ENCODE results near the gene RERE. TPM values are rescaled to one million over a fixed set of nuclear protein-coding genes. Genes with fewer than 3 reads are reported as not detected.
"Not testable (repeated sequence)": the region's sequence is repeated elsewhere in the genome, so short reads cannot be mapped to it uniquely, and the experiment has no call there.

Gene RERE
- total RNA-seq, 1 donor from 2014 or later: 139 TPM

GRCh38 chr1:8701794-8702471 lies 115.5 kb downstream of the RERE start:
- intact Hi-C loops (cut with micrococcal nuclease): loop anchor here (1.0 to 5.0 kb wide), 9 partner anchors 23 to 277 kb away; partner anchors contain the start of genes ENO1 and RERE
- DNase-seq (ENCODE audit: low spot score): no peak

GRCh38 chr1:8699679-8700078 lies 117.8 kb downstream of the RERE start:
- no peak for DNase-seq (ENCODE audit: low spot score)
- Mint-ChIP-seq H3K4me3 (ENCODE audit: low read depth) (peak overlapping the region; percentile 57), H3K4me1 (ENCODE audit: low read depth) (peaks cover 54% of the 10 kb centered on the region), H3K9me3 (no peaks in the 10 kb centered on the region), H3K27ac (peak overlapping the region; percentile 51), H3K27me3 (ENCODE audit: low read depth) (no peaks in the 10 kb centered on the region), H3K36me3 (ENCODE audit: low read depth) (peaks cover 43% of the 10 kb centered on the region)
- intact Hi-C loops (cut with micrococcal nuclease): loop anchor here (2.0 to 5.0 kb wide), 4 partner anchors 32 to 275 kb away; partner anchors contain the start of gene ENO1

More at GRCh38 chr1:8701794-8702471, 115.5 kb downstream of the RERE start:
- no peaks in the 10 kb centered on the region for H3K27me3 Mint-ChIP-seq (ENCODE audit: low read depth)
- H3K4me3 Mint-ChIP-seq (ENCODE audit: low read depth): peak overlapping the region; percentile 88
- peaks cover 44% of the 10 kb centered on the region for H3K4me1 Mint-ChIP-seq (ENCODE audit: low read depth)
- peak overlapping the region; percentile 95 for H3K27ac Mint-ChIP-seq
- H3K9me3 Mint-ChIP-seq: no peaks in the 10 kb centered on the region
- H3K36me3 Mint-ChIP-seq (ENCODE audit: low read depth): peaks cover 35% of the 10 kb centered on the region

GRCh38 chr1:8698937-8699447 lies 118.4 kb downstream of the RERE start:
- H3K9me3 Mint-ChIP-seq: no peaks in the 10 kb centered on the region
- no peak for DNase-seq (ENCODE audit: low spot score)
- H3K27ac Mint-ChIP-seq: peak overlapping the region; percentile 70
- H3K4me1 Mint-ChIP-seq (ENCODE audit: low read depth): peaks cover 55% of the 10 kb centered on the region
- H3K27me3 Mint-ChIP-seq (ENCODE audit: low read depth): no peaks in the 10 kb centered on the region
- H3K4me3 Mint-ChIP-seq (ENCODE audit: low read depth): peak overlapping the region; percentile 33
- peaks cover 46% of the 10 kb centered on the region for H3K36me3 Mint-ChIP-seq (ENCODE audit: low read depth)
- intact Hi-C loops (cut with micrococcal nuclease): no loop called here

GRCh38 chr1:8698012-8698630 lies 119.3 kb downstream of the RERE start:
- intact Hi-C loops (cut with micrococcal nuclease): no loop called here
- Mint-ChIP-seq H3K36me3 (ENCODE audit: low read depth) (peaks cover 51% of the 10 kb centered on the region), H3K27me3 (ENCODE audit: low read depth) (no peaks in the 10 kb centered on the region), H3K27ac (no peak overlapping the region), H3K9me3 (no peaks in the 10 kb centered on the region), H3K4me1 (ENCODE audit: low read depth) (peaks cover 57% of the 10 kb centered on the region), H3K4me3 (ENCODE audit: low read depth) (no peak overlapping the region)
- no peak for DNase-seq (ENCODE audit: low spot score)

GRCh38 chr1:8695442-8695841 lies 122.0 kb downstream of the RERE start:
- Mint-ChIP-seq H3K4me1 (ENCODE audit: low read depth) (peaks cover 56% of the 10 kb centered on the region), H3K36me3 (ENCODE audit: low read depth) (peaks cover 46% of the 10 kb centered on the region), H3K27ac (peak overlapping the region; percentile 38)
- H3K4me3 Mint-ChIP-seq (ENCODE audit: low read depth); H3K27me3 Mint-ChIP-seq (ENCODE audit: low read depth); DNase-seq (ENCODE audit: low spot score); H3K9me3 Mint-ChIP-seq; intact Hi-C loops (cut with micrococcal nuclease): not testable (repeated sequence)

- H3K27me3 Mint-ChIP-seq (ENCODE audit: low read depth): no peaks in the 10 kb centered on the region
Observed at GRCh38 chr1:8693107-8693506, 124.3 kb downstream of the RERE start.

GRCh38 chr1:8691662-8692061 lies 125.8 kb downstream of the RERE start:
- H3K9me3 Mint-ChIP-seq: peaks cover 3% of the 10 kb centered on the region
- no peak overlapping the region for H3K27ac Mint-ChIP-seq
- H3K36me3 Mint-ChIP-seq (ENCODE audit: low read depth): peaks cover 52% of the 10 kb centered on the region
- intact Hi-C loops (cut with micrococcal nuclease): no loop called here
- H3K4me1 Mint-ChIP-seq (ENCODE audit: low read depth): peaks cover 62% of the 10 kb centered on the region
- no peak for DNase-seq (ENCODE audit: low spot score)
- H3K27me3 Mint-ChIP-seq (ENCODE audit: low read depth): no peaks in the 10 kb centered on the region
- H3K4me3 Mint-ChIP-seq (ENCODE audit: low read depth): no peak overlapping the region

More at GRCh38 chr1:8693107-8693506, 124.3 kb downstream of the RERE start:
- no peak overlapping the region for H3K4me3 Mint-ChIP-seq (ENCODE audit: low read depth)
- DNase-seq (ENCODE audit: low spot score): no peak
- H3K9me3 Mint-ChIP-seq: peaks cover 3% of the 10 kb centered on the region
- intact Hi-C loops (cut with micrococcal nuclease): no loop called here
- H3K36me3 Mint-ChIP-seq (ENCODE audit: low read depth): peaks cover 46% of the 10 kb centered on the region
- no peak overlapping the region for H3K27ac Mint-ChIP-seq
- peaks cover 54% of the 10 kb centered on the region for H3K4me1 Mint-ChIP-seq (ENCODE audit: low read depth)

GRCh38 chr1:8690253-8690525 lies 127.3 kb downstream of the RERE start:
- Mint-ChIP-seq H3K9me3 (peaks cover 3% of the 10 kb centered on the region), H3K4me1 (ENCODE audit: low read depth) (peaks cover 62% of the 10 kb centered on the region), H3K27ac (no peak overlapping the region), H3K36me3 (ENCODE audit: low read depth) (peaks cover 53% of the 10 kb centered on the region), H3K4me3 (ENCODE audit: low read depth) (no peak overlapping the region), H3K27me3 (ENCODE audit: low read depth) (no peaks in the 10 kb centered on the region)
- DNase-seq (ENCODE audit: low spot score): no peak
- intact Hi-C loops (cut with micrococcal nuclease): no loop called here

- Mint-ChIP-seq H3K4me3 (ENCODE audit: low read depth) (no peak overlapping the region), H3K4me1 (ENCODE audit: low read depth) (peaks cover 61% of the 10 kb centered on the region), H3K27me3 (ENCODE audit: low read depth) (no peaks in the 10 kb centered on the region), H3K36me3 (ENCODE audit: low read depth) (peaks cover 56% of the 10 kb centered on the region), H3K27ac (no peak overlapping the region), H3K9me3 (peaks cover 3% of the 10 kb centered on the region)
- intact Hi-C loops (cut with micrococcal nuclease): no loop called here
- DNase-seq (ENCODE audit: low spot score): no peak
Observed at GRCh38 chr1:8689431-8690252, 127.8 kb downstream of the RERE start.

GRCh38 chr1:8687538-8687937 lies 129.9 kb downstream of the RERE start:
- no peak overlapping the region for H3K27ac Mint-ChIP-seq
- no peaks in the 10 kb centered on the region for H3K27me3 Mint-ChIP-seq (ENCODE audit: low read depth)
- peaks cover 57% of the 10 kb centered on the region for H3K4me1 Mint-ChIP-seq (ENCODE audit: low read depth)
- peaks cover 3% of the 10 kb centered on the region for H3K9me3 Mint-ChIP-seq
- H3K36me3 Mint-ChIP-seq (ENCODE audit: low read depth): peaks cover 48% of the 10 kb centered on the region
- intact Hi-C loops (cut with micrococcal nuclease): no loop called here
- no peak for DNase-seq (ENCODE audit: low spot score)
- H3K4me3 Mint-ChIP-seq (ENCODE audit: low read depth): no peak overlapping the region

- Mint-ChIP-seq H3K27ac (peak overlapping the region; percentile 68), H3K9me3 (peaks cover 3% of the 10 kb centered on the region), H3K4me3 (ENCODE audit: low read depth) (no peak overlapping the region), H3K4me1 (ENCODE audit: low read depth) (peaks cover 62% of the 10 kb centered on the region), H3K27me3 (ENCODE audit: low read depth) (no peaks in the 10 kb centered on the region), H3K36me3 (ENCODE audit: low read depth) (peaks cover 48% of the 10 kb centered on the region)
- no peak for DNase-seq (ENCODE audit: low spot score)
- intact Hi-C loops (cut with micrococcal nuclease): no loop called here
Observed at GRCh38 chr1:8687039-8687438, 130.4 kb downstream of the RERE start.

- intact Hi-C loops (cut with micrococcal nuclease): no loop called here
- H3K4me3 Mint-ChIP-seq (ENCODE audit: low read depth): no peak overlapping the region
- H3K9me3 Mint-ChIP-seq: peaks cover 3% of the 10 kb centered on the region
- no peak overlapping the region for H3K27ac Mint-ChIP-seq
- H3K36me3 Mint-ChIP-seq (ENCODE audit: low read depth): peaks cover 39% of the 10 kb centered on the region
- DNase-seq (ENCODE audit: low spot score): no peak
- H3K4me1 Mint-ChIP-seq (ENCODE audit: low read depth): peaks cover 64% of the 10 kb centered on the region
- H3K27me3 Mint-ChIP-seq (ENCODE audit: low read depth): no peaks in the 10 kb centered on the region
Observed at GRCh38 chr1:8685463-8685862, 132.0 kb downstream of the RERE start.

Data from activated T-helper 2 cell treated with anti-CD3 and anti-CD28 coated beads, Interferon-gamma antibody, Interleukin-2, Interleukin-4, amounts not matched to agents 10 μg/mL and 5 μg/mL and 100 μg/mL, durations not matched to agents 14 hours and 24 hours and 36 hours (primary cell).